ENCODE data around the gene KRT15. TPM values are rescaled to one million over a fixed set of nuclear protein-coding genes. Genes with fewer than 3 reads are reported as not detected.

Gene KRT15
- polyA plus RNA-seq, 1 of the 3 experiments (the other 2 are of a cell fraction), result 16.9 TPM

GRCh38 chr17:41521574-41522261, 3.0 kb upstream of the KRT15 start:
- no peaks in the 10 kb centered on the region for H3K36me3 ChIP-seq (replicated peaks in 1 of 2; ENCODE audit: control insufficient read depth in 1 of 2, insufficient read depth in 2 of 2, low read length in 1 of 2)
- H4K20me1 ChIP-seq (ENCODE audit: insufficient read depth), result no peaks in the 10 kb centered on the region
- WGBS (ENCODE audit: low lambda C conversion rate), result 29% methylated on average over 6 of the region's 6 CpGs
- H3K9me2 ChIP-seq, result no peaks in the 10 kb centered on the region
- peak overlapping the region; percentile 66 for H3K4me2 ChIP-seq
- H2AFZ ChIP-seq (ENCODE audit: low read depth), result no peak overlapping the region
- peaks cover 2% of the 10 kb centered on the region for H3F3A ChIP-seq (replicated peaks; ENCODE audit: insufficient read depth)
- H3K27ac ChIP-seq (ENCODE audit: low read depth in 2 of 2, low read length in 1 of 2), result peak overlapping the region; percentile 59 to 75; a peak in 3 of 4 replicates
- peaks cover 41 to 61% of the 10 kb centered on the region in 2 experiments for H3K4me1 ChIP-seq (ENCODE audit: control insufficient read depth in 1 of 2, insufficient read depth in 2 of 2, low read depth in 1 of 2, low read length in 1 of 2)
- DNase-seq, result no peak
- no peaks in the 10 kb centered on the region for H3K27me3 ChIP-seq (ENCODE audit: insufficient read depth)
- peak; percentile 74; the same call in 1 of the 2 replicates for TF ChIP-seq MAX (IDR thresholded peaks at IDR 0.05; ENCODE audit: low read depth)
- TF ChIP-seq TCF12 (IDR thresholded peaks at IDR 0.05), result peak; percentile 59; the same call in 1 of the 2 replicates
- TF ChIP-seq POLR2AphosphoS5 (IDR thresholded peaks at IDR 0.05; ENCODE audit: low read depth, low read length), result no peak
- TF ChIP-seq CHD2 (IDR thresholded peaks at IDR 0.05; ENCODE audit: low read length, partially characterized antibody), result no peak
- no peak for TF ChIP-seq IRF3 (IDR thresholded peaks at IDR 0.05; ENCODE audit: low read depth, low read length)
- 0 out of 2 replicates have a peak, but pooled peaks have one; percentile 1 for TF ChIP-seq FOXJ3 (CRISPR knock-in tag; IDR thresholded peaks at IDR 0.05)
- TF ChIP-seq USF1 (IDR thresholded peaks at IDR 0.05; ENCODE audit: borderline replicate concordance, low read depth), result no peak
- 0 out of 2 replicates have a peak, but pooled peaks have one; percentile 30 for TF ChIP-seq RXRA (IDR thresholded peaks at IDR 0.05; ENCODE audit: borderline replicate concordance, low read depth)
- no peak for TF ChIP-seq SMC3 (IDR thresholded peaks at IDR 0.05; ENCODE audit: low read depth, low read length)
- peak; percentile 84; the same call in 1 of the 2 replicates for TF ChIP-seq FOSL2 (IDR thresholded peaks at IDR 0.05; ENCODE audit: borderline replicate concordance, low read depth)
- no peak for TF ChIP-seq JUND (IDR thresholded peaks at IDR 0.05)
- TF ChIP-seq NFIC (IDR thresholded peaks at IDR 0.05; ENCODE audit: borderline replicate concordance), result peak; percentile 21; the same call in 1 of the 2 replicates
- TF ChIP-seq GABPA (IDR thresholded peaks at IDR 0.05; ENCODE audit: low read depth), result peak; percentile 49; the same call in 1 of the 2 replicates
- no peak for TF ChIP-seq NRF1 (IDR thresholded peaks at IDR 0.05; ENCODE audit: low read depth, low read length)
- TF ChIP-seq EP300 (IDR thresholded peaks at IDR 0.05; ENCODE audit: borderline replicate concordance in 1 of 2, low read depth in 1 of 2, low read length in 1 of 2), result peak in 1 of 2 experiments; percentile 46; a peak in 1 of 4 replicates
- TF ChIP-seq EZH2phosphoT487 (IDR thresholded peaks at IDR 0.05; ENCODE audit: borderline replicate concordance, low read depth), result no peak
- no peaks in the 10 kb centered on the region for H3K79me2 ChIP-seq (ENCODE audit: insufficient read depth)
- ChIA-PET CTCF (interaction anchor here (0.8 to 6.1 kb wide), 9 partner anchors 8 to 141 kb away, joined by 3 to 124 read pairs (median 4); no protein-coding TSS in a partner anchor), POLR2A (interaction anchor here (0.6 to 3.3 kb wide), 9 partner anchors 8 to 604 kb away, joined by 3 to 30 read pairs (median 3); partner anchors contain the start of gene EIF1)
- peak overlapping the region; percentile 51 for H3K9ac ChIP-seq
- no peaks in the 10 kb centered on the region for H3K9me3 ChIP-seq
- H3K4me3 ChIP-seq (ENCODE audit: low read depth in 2 of 2, low read length in 1 of 2), result no peak overlapping the region

All from SK-N-SH (cell line).